ENCODE data around the gene LSS.

DNA sequence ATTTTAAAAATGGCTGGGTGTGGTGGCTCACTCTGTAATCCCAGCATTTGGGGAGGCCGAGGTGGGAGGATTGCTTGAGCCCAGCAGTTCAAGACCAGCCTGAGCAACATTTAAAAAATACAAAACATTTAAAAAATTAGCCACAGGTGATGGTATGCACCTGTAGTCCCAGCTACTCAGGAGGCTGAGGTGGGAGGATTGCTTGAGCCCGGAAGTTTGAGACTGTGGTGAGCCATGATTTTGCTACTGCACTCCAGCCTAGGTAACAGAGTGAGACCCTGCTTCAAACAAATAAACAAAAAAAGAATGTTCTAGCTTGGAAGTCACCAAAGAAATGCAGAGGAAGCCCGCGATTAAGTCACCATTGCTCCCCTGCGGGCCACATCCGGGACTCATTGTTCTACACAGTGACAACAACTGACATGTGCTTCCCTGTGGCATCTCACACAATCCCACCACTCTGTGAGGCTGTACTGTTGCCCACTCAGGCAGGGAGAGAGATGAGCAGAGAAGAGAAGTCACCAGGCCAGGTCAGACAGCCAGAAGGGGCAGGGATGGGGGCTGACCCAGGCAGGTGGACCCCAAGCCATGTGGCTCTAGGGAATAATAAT is 25.9 kb downstream of the LSS start:
- TF ChIP-seq EZH2 (IDR thresholded peaks at IDR 0.05) (no peak), POLR2AphosphoS5 (IDR thresholded peaks at IDR 0.05; ENCODE audit: borderline replicate concordance, low read depth, low read length) (no peak), FOXP2 (optimal IDR thresholded peaks at IDR 0.05; ENCODE audit: control extremely low read depth, extremely low read length, insufficient read depth) (no peak)
